ENCODE measurements around the gene SPATA31C1. TPM values are rescaled to one million over a fixed set of nuclear protein-coding genes. Genes with fewer than 3 reads are reported as not detected.

The SPATA31C1 gene
- total and polyA plus RNA-seq, 11 donors, result not detected

DNA sequence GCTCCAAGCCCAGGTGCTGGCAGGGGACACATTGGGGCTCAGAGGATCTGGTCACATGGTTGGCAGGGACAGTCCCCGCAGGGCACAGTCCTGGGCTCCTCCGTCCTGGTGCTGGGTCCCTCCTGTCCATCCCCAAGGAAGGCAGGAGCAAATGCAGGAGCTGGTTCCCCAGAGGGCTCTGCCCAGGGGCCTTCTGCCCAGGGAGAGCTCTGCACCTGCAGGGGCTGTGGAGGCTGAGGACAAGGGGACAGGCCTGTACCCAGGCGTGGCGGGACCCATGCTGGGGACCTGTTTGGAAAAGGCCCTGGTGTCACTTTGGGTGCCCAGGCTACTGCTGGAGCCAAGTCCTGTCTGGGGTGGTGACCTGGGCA, 27.9 kb upstream of the SPATA31C1 start:
- H3K36me3 ChIP-seq, result no peaks in the 10 kb centered on the region
- no peak overlapping the region for H3K4me3 ChIP-seq

DNA sequence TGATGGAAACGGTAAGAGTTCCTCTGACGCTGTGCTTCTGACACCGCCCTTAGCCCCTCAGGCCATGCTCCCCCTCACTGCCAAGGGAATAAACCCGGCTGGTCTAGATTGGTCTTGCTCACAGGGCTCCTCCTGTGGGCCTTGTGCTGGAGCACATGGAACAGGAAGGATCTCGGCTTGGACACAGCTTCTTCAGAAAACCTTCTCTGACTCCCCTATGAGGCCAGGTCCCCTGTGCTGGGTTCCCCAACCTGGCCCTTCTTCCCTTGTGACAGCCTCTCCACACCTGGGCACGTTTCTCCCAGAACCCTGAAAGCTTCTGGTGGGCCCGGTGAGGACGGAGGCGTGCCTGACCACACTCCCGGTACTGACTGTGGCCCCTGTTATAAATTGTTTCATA, 26.9 kb upstream of the SPATA31C1 start:
- DNase-seq (no peak), ATAC-seq (no peak)
- H3K27me3 ChIP-seq, result peaks cover 0 to 2% (median 0%) of the 10 kb centered on the region in 9 donors
- H3K4me1 ChIP-seq, result no peaks in the 10 kb centered on the region
- intact Hi-C loops (cut with DNase I), result no loop called here
- peaks cover 0 to 4% (median 0%) of the 10 kb centered on the region in 12 donors for H3K9me3 ChIP-seq
- H3K4me3 ChIP-seq, result no peak overlapping the region
- H3K27ac ChIP-seq, result no peak overlapping the region
- H3K36me3 ChIP-seq, result no peaks in the 10 kb centered on the region
- TF ChIP-seq POLR2A (IDR thresholded peaks at IDR 0.05), result no peak
- TF ChIP-seq, protein P1, sequence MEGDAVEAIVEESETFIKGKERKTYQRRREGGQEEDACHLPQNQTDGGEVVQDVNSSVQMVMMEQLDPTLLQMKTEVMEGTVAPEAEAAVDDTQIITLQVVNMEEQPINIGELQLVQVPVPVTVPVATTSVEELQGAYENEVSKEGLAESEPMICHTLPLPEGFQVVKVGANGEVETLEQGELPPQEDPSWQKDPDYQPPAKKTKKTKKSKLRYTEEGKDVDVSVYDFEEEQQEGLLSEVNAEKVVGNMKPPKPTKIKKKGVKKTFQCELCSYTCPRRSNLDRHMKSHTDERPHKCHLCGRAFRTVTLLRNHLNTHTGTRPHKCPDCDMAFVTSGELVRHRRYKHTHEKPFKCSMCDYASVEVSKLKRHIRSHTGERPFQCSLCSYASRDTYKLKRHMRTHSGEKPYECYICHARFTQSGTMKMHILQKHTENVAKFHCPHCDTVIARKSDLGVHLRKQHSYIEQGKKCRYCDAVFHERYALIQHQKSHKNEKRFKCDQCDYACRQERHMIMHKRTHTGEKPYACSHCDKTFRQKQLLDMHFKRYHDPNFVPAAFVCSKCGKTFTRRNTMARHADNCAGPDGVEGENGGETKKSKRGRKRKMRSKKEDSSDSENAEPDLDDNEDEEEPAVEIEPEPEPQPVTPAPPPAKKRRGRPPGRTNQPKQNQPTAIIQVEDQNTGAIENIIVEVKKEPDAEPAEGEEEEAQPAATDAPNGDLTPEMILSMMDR (IDR thresholded peaks at IDR 0.05), result no peak
- WGBS, 4 donors, result 76 to 82% (median 79%) methylated on average over 10 of the region's 10 CpGs

More for the DNA sequence above, 27.9 kb upstream of the SPATA31C1 start:
- ATAC-seq (peak in 1 of 4 donors; percentile 11), DNase-seq (no peak)
- intact Hi-C loops (cut with DNase I), result no loop called here
- H3K27me3 ChIP-seq, result no peaks in the 10 kb centered on the region
- H3K9me3 ChIP-seq, result peaks cover 0 to 4% (median 0%) of the 10 kb centered on the region in 12 donors
- no peak overlapping the region for H3K27ac ChIP-seq
- no peaks in the 10 kb centered on the region for H3K4me1 ChIP-seq
- TF ChIP-seq, protein P1 (IDR thresholded peaks at IDR 0.05), result no peak
- TF ChIP-seq POLR2A (IDR thresholded peaks at IDR 0.05), result no peak
- 94 to 100% (median 95%) methylated on average over 2 to 4 of the region's 4 CpGs for WGBS, 4 donors

DNA sequence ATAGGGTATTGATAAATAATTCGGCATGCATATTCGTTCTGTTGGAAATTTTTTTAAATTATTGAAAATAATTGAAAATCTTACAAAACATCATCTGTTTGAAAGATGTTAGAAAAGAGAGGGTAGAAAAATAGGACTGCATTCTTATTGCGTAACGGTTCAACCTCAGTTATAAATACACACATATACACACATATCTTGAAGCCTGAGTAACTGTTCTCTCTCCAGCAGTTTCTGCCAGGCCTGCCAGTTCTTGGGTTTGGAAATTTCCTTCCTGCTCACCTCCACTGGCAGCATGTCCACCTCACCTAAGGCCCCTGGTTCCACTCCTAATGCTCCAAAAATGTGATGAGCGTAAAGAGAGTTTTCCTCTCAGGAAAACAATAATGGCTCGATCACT, 26.0 kb upstream of the SPATA31C1 start:
- DNase-seq (no peak), ATAC-seq (no peak)
- Histone ChIP-seq H3K9me3 (peaks cover 0 to 4% (median 0%) of the 10 kb centered on the region in 12 donors), H3K36me3 (no peaks in the 10 kb centered on the region), H3K27ac (no peak overlapping the region), H3K4me3 (no peak overlapping the region), H3K27me3 (peaks cover 0 to 8% (median 0%) of the 10 kb centered on the region in 9 donors), H3K4me1 (no peaks in the 10 kb centered on the region)
- TF ChIP-seq, protein P1 (IDR thresholded peaks at IDR 0.05), result no peak
- no peak for TF ChIP-seq POLR2A (IDR thresholded peaks at IDR 0.05)
- intact Hi-C loops (cut with DNase I), result no loop called here
- 90 to 93% (median 91%) methylated on average over 6 of the region's 6 CpGs for WGBS, 4 donors

DNA sequence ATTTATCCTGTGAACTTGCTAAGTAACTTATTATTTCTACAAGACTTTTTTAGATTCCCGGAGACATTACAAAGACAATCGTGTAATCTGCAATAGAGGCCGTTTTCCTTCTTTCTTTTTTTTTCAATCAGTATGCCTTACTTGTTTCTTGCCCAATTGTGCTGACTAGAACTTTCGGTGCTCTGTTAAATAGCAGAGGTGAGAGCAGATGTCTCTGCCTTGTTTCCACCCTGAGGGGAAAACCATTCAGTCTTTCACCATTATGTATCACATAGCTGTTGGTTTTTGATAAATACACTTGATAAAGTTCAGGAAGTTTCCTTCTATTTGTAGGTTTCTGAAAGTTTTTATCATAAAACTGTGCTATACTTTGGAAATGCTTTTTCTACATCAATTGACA, 24.8 kb upstream of the SPATA31C1 start:
- intact Hi-C loops (cut with DNase I), result no loop called here
- ATAC-seq (no peak), DNase-seq (no peak)
- Histone ChIP-seq H3K9me3 (peaks cover 0 to 4% (median 0%) of the 10 kb centered on the region in 12 donors), H3K36me3 (no peaks in the 10 kb centered on the region), H3K27me3 (peaks cover 0 to 8% (median 0%) of the 10 kb centered on the region in 9 donors), H3K27ac (no peak overlapping the region), H3K4me1 (no peaks in the 10 kb centered on the region), H3K4me3 (no peak overlapping the region)
- 75 to 86% (median 78%) methylated on average over 4 of the region's 4 CpGs for WGBS, 4 donors
- TF ChIP-seq POLR2A (IDR thresholded peaks at IDR 0.05), result no peak

DNA sequence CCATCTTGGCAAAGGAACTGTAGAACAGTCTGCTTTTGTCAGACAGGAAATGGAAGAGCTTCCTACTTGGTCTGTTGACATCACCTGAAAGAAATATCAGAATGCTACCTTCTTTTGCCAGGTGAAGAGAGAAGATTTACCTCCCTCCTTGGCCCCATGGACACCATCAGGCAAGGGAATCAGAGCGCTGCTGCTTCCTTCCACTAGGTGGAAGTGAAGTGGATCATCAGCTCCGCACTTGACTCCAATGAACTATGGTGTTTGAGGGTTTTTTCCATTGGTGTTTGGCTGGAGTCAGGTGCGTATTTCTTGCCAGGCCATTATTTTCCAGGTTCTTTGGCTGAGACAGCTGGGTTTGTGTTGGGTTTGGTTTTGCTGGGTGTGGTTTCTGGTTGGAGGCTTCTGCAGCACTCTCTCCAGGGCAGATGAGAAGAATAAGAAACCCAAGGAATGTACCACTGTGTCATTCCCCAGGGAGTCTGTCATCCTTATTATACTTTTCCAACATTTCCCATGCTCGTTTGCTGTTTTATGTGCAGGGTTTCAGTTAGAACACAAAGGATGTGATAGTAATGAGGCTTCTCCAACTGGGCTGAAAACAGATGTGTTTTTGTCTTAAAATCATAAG, 22.6 kb upstream of the SPATA31C1 start:
- H3K4me3 ChIP-seq, result no peak overlapping the region
- ATAC-seq (no peak), DNase-seq (no peak)
- H3K9me3 ChIP-seq, result peaks cover 0 to 4% (median 0%) of the 10 kb centered on the region in 12 donors
- H3K27ac ChIP-seq, result no peak overlapping the region
- H3K4me1 ChIP-seq, result no peaks in the 10 kb centered on the region
- peaks cover 0 to 13% (median 0%) of the 10 kb centered on the region in 9 donors for H3K27me3 ChIP-seq
- intact Hi-C loops (cut with DNase I), result no loop called here
- H3K36me3 ChIP-seq, result no peaks in the 10 kb centered on the region
- WGBS, 4 donors, result 65 to 78% (median 70%) methylated on average over 4 of the region's 4 CpGs
- TF ChIP-seq, protein P1 (IDR thresholded peaks at IDR 0.05), result no peak
- TF ChIP-seq POLR2A (IDR thresholded peaks at IDR 0.05), result no peak
